CD4-positive, alpha-beta memory T cell (primary cell): ENCODE measurements around the gene WDFY2. TPM values are rescaled to one million over a fixed set of nuclear protein-coding genes. Genes with fewer than 3 reads are reported as not detected.

Experiments
- CTCF ChIA-PET: fragments of 350-600 bp; sonication (Branson Sonifier 250); formaldehyde crosslinking; loops from one replicate; lab custom pipeline; 2021; ENCODE audit warnings: inconsistent platforms; ENCODE audit not compliant: partially characterized antibody; lab: Charles Lee
- POLR2A ChIA-PET: fragments of 350-600 bp; sonication (Branson Sonifier 250); formaldehyde crosslinking; loops from one replicate; lab custom pipeline; 2021; ENCODE audit not compliant: partially characterized antibody; lab: Charles Lee
- DNase-seq, 5 donors: peaks; one replicate each; pipeline versions ENCODE4 v3.0.0 to v3.0.0-alpha.2; 2020 to 2022; ENCODE audit warnings: mixed read lengths in 1 of 5
- H3K27ac ChIP-seq: one replicate; pipeline ENCODE4 v1.7.0; 2013; ENCODE audit warnings: low read depth, low read length
- H3K27me3 ChIP-seq: 2 replicates; pipeline ENCODE4 v1.7.0; 2013; ENCODE audit warnings: mild to moderate bottlenecking, low read length, moderate library complexity; ENCODE audit not compliant: insufficient read depth
- H3K36me3 ChIP-seq: 2 replicates; pipeline ENCODE4 v1.7.0; 2013; ENCODE audit warnings: mild to moderate bottlenecking, low read length, moderate library complexity; ENCODE audit not compliant: insufficient read depth
- H3K4me1 ChIP-seq: 2 replicates; pipeline ENCODE4 v1.7.0; 2013; ENCODE audit warnings: mild to moderate bottlenecking, low read length, moderate library complexity; ENCODE audit not compliant: insufficient read depth
- H3K4me3 ChIP-seq, 2 donors: one replicate each; pipeline ENCODE4 v1.7.0; 2013; ENCODE audit warnings: low read length in 2 of 2, mild to moderate bottlenecking in 1 of 2
- H3K9me3 ChIP-seq, 2 donors: one replicate each; pipeline ENCODE4 v1.7.0; 2013; ENCODE audit warnings: low read length in 2 of 2, control low read depth in 1 of 2; ENCODE audit not compliant: control insufficient read depth in 1 of 2
- H3K27ac Mint-ChIP-seq, 7 donors: one replicate each; pipeline ENCODE4 v1.8.0; 2020 to 2021; ENCODE audit warnings: mixed read lengths in 7 of 7, mild to moderate bottlenecking in 6 of 7, inconsistent platforms in 3 of 7, moderate library complexity in 3 of 7
- H3K27me3 Mint-ChIP-seq, 2 donors: one replicate each; pipeline ENCODE4 v1.8.0; 2020 to 2021; ENCODE audit warnings: mixed read lengths in 2 of 2
- H3K36me3 Mint-ChIP-seq, 2 donors: one replicate each; pipeline ENCODE4 v1.8.0; 2020 to 2021; ENCODE audit warnings: mixed read lengths in 2 of 2, inconsistent platforms in 1 of 2, mild to moderate bottlenecking in 1 of 2
- H3K4me1 Mint-ChIP-seq, 4 donors: one replicate each; pipeline ENCODE4 v1.8.0; 2020 to 2021; ENCODE audit warnings: mixed read lengths in 4 of 4, mild to moderate bottlenecking in 1 of 4
- H3K4me3 Mint-ChIP-seq, 8 donors: one replicate each; pipeline ENCODE4 v1.8.0; 2020 to 2021; ENCODE audit warnings: mixed read lengths in 8 of 8, mild to moderate bottlenecking in 7 of 8, moderate library complexity in 6 of 8, inconsistent platforms in 3 of 8
- H3K9me3 Mint-ChIP-seq, 8 donors: one replicate each; pipeline ENCODE4 v1.8.0; 2020 to 2021; ENCODE audit warnings: mixed read lengths in 8 of 8, mild to moderate bottlenecking in 5 of 8, inconsistent platforms in 3 of 8, moderate library complexity in 1 of 8
- intact Hi-C: fragments of 100-400 bp; cut with micrococcal nuclease; formaldehyde crosslinking; loops from one replicate; pipeline ENCODE4 v1.15.1; 2023
- polyA plus RNA-seq, 2 donors: library from polyadenylated mRNA; unstranded; fragments of 300-500 nt; fragmentation: Illumina TruSeq; gene quantifications; one replicate each; pipeline ENCODE4 v1.2.3, GENCODE V29; 2021
- total RNA-seq, 2 experiments: library from RNA; stranded (reverse); gene quantifications; one replicate each; pipeline ENCODE4 v1.2.3, GENCODE V29; 2021

Gene WDFY2
- total and polyA plus RNA-seq, 4 experiments from 2014 or later = 3.8 to 21.8 (median 14.5) TPM

GRCh38 chr13:51553531-51553930 is 30.7 kb upstream of the WDFY2 start:
- H3K4me3 Mint-ChIP-seq = no peak overlapping the region
- no peak for DNase-seq
- Histone ChIP-seq H3K4me1 (no peaks in the 10 kb centered on the region), H3K27me3 (no peaks in the 10 kb centered on the region), H3K36me3 (no peaks in the 10 kb centered on the region), H3K9me3 (no peaks in the 10 kb centered on the region), H3K27ac (no peak overlapping the region), H3K4me3 (no peak overlapping the region)
- POLR2A ChIA-PET = no interaction called here
- H3K9me3 Mint-ChIP-seq = peaks cover 0 to 2% (median 0%) of the 10 kb centered on the region in 8 donors
- H3K4me1 Mint-ChIP-seq = no peaks in the 10 kb centered on the region
- no peaks in the 10 kb centered on the region for H3K36me3 Mint-ChIP-seq
- H3K27me3 Mint-ChIP-seq = peaks cover 0 to 4% of the 10 kb centered on the region in 2 donors
- CTCF ChIA-PET = no interaction called here
- intact Hi-C loops = no loop called here
- no peak overlapping the region for H3K27ac Mint-ChIP-seq

- peaks cover 0 to 2% (median 0%) of the 10 kb centered on the region in 8 donors for H3K9me3 Mint-ChIP-seq
- intact Hi-C loops = no loop called here
- no peaks in the 10 kb centered on the region for H3K4me1 ChIP-seq
- no peaks in the 10 kb centered on the region for H3K27me3 ChIP-seq
- H3K36me3 ChIP-seq = no peaks in the 10 kb centered on the region
- no peak for DNase-seq
- H3K4me3 ChIP-seq = no peak overlapping the region
- no peak overlapping the region for H3K27ac ChIP-seq
- no peaks in the 10 kb centered on the region for H3K36me3 Mint-ChIP-seq
- POLR2A ChIA-PET = no interaction called here
- no peaks in the 10 kb centered on the region for H3K9me3 ChIP-seq
- peaks cover 5 to 20% (median 10%) of the 10 kb centered on the region in 4 donors for H3K4me1 Mint-ChIP-seq
- no peak overlapping the region for H3K27ac Mint-ChIP-seq
- CTCF ChIA-PET = no interaction called here
- H3K4me3 Mint-ChIP-seq = no peak overlapping the region
- H3K27me3 Mint-ChIP-seq = peaks cover 3 to 4% of the 10 kb centered on the region in 2 donors
Measured at GRCh38 chr13:51556740-51557139, 27.5 kb upstream of the WDFY2 start.

- H3K27ac Mint-ChIP-seq = no peak overlapping the region
- no peaks in the 10 kb centered on the region for H3K36me3 Mint-ChIP-seq
- H3K36me3 ChIP-seq = no peaks in the 10 kb centered on the region
- H3K27me3 ChIP-seq = no peaks in the 10 kb centered on the region
- H3K4me1 ChIP-seq = peaks cover 6% of the 10 kb centered on the region
- CTCF ChIA-PET = no interaction called here
- peaks cover 3 to 4% of the 10 kb centered on the region in 2 donors for H3K27me3 Mint-ChIP-seq
- intact Hi-C loops = no loop called here
- no peak for DNase-seq
- H3K27ac ChIP-seq = no peak overlapping the region
- POLR2A ChIA-PET = no interaction called here
- peaks cover 0 to 2% (median 0%) of the 10 kb centered on the region in 8 donors for H3K9me3 Mint-ChIP-seq
- H3K4me3 ChIP-seq = no peak overlapping the region
- H3K9me3 ChIP-seq = no peaks in the 10 kb centered on the region
- no peak overlapping the region for H3K4me3 Mint-ChIP-seq
- peaks cover 5 to 24% (median 15%) of the 10 kb centered on the region in 4 donors for H3K4me1 Mint-ChIP-seq
Measured at GRCh38 chr13:51557438-51557837, 26.8 kb upstream of the WDFY2 start.

- Mint-ChIP-seq H3K36me3 (no peaks in the 10 kb centered on the region), H3K4me1 (peaks cover 5 to 24% (median 17%) of the 10 kb centered on the region in 4 donors), H3K27ac (no peak overlapping the region), H3K27me3 (peaks cover 4 to 5% of the 10 kb centered on the region in 2 donors), H3K4me3 (no peak overlapping the region), H3K9me3 (peaks cover 0 to 2% (median 0%) of the 10 kb centered on the region in 8 donors)
- Histone ChIP-seq H3K9me3 (no peaks in the 10 kb centered on the region), H3K36me3 (no peaks in the 10 kb centered on the region), H3K27me3 (no peaks in the 10 kb centered on the region), H3K4me1 (peaks cover 7% of the 10 kb centered on the region), H3K27ac (no peak overlapping the region), H3K4me3 (no peak overlapping the region)
- intact Hi-C loops = no loop called here
- no peak for DNase-seq
- POLR2A ChIA-PET = no interaction called here
- CTCF ChIA-PET = no interaction called here
Measured at GRCh38 chr13:51557875-51558612, 26.2 kb upstream of the WDFY2 start.

- no peak overlapping the region for H3K4me3 Mint-ChIP-seq
- H3K27me3 Mint-ChIP-seq = peaks cover 4 to 8% of the 10 kb centered on the region in 2 donors
- peaks cover 7% of the 10 kb centered on the region for H3K4me1 ChIP-seq
- H3K36me3 Mint-ChIP-seq = no peaks in the 10 kb centered on the region
- POLR2A ChIA-PET = no interaction called here
- no peak overlapping the region for H3K27ac ChIP-seq
- H3K4me1 Mint-ChIP-seq = peaks cover 5 to 24% (median 17%) of the 10 kb centered on the region in 4 donors
- H3K27ac Mint-ChIP-seq = no peak overlapping the region
- no peak for DNase-seq
- H3K9me3 Mint-ChIP-seq = peaks cover 0 to 2% (median 0%) of the 10 kb centered on the region in 8 donors
- CTCF ChIA-PET = interaction anchor here (0.6 kb wide), 1 partner anchor 273 kb away, joined by 3 read pairs; no protein-coding TSS in a partner anchor
- no peaks in the 10 kb centered on the region for H3K36me3 ChIP-seq
- no peaks in the 10 kb centered on the region for H3K9me3 ChIP-seq
- no peaks in the 10 kb centered on the region for H3K27me3 ChIP-seq
- H3K4me3 ChIP-seq = no peak overlapping the region
- intact Hi-C loops = no loop called here
Measured at GRCh38 chr13:51559946-51560735, 24.1 kb upstream of the WDFY2 start.

GRCh38 chr13:51562011-51562671 is 22.1 kb upstream of the WDFY2 start:
- H3K27ac ChIP-seq = no peak overlapping the region
- peak overlapping the region in 3 of 8 donors; percentile 27 to 62 (median 31) for H3K4me3 Mint-ChIP-seq

GRCh38 chr13:51564252-51564651 is 20.0 kb upstream of the WDFY2 start:
- no peaks in the 10 kb centered on the region for H3K36me3 ChIP-seq
- peaks cover 5 to 24% (median 17%) of the 10 kb centered on the region in 4 donors for H3K4me1 Mint-ChIP-seq
- H3K27me3 Mint-ChIP-seq = peaks cover 0 to 5% of the 10 kb centered on the region in 2 donors
- no peak for DNase-seq
- CTCF ChIA-PET = no interaction called here
- H3K27ac Mint-ChIP-seq = no peak overlapping the region
- H3K36me3 Mint-ChIP-seq = no peaks in the 10 kb centered on the region
- peaks cover 7% of the 10 kb centered on the region for H3K4me1 ChIP-seq
- H3K9me3 Mint-ChIP-seq = peaks cover 0 to 5% (median 0%) of the 10 kb centered on the region in 8 donors
- no peak overlapping the region for H3K4me3 ChIP-seq
- H3K27ac ChIP-seq = no peak overlapping the region
- no peaks in the 10 kb centered on the region for H3K9me3 ChIP-seq
- intact Hi-C loops = no loop called here
- POLR2A ChIA-PET = no interaction called here
- H3K27me3 ChIP-seq = no peaks in the 10 kb centered on the region
- no peak overlapping the region for H3K4me3 Mint-ChIP-seq

More at GRCh38 chr13:51562011-51562671, 22.1 kb upstream of the WDFY2 start:
- ChIA-PET POLR2A (interaction anchor here (0.6 kb wide), 1 partner anchor 108 kb away, joined by 3 read pairs; no protein-coding TSS in a partner anchor), CTCF (no interaction called here)
- intact Hi-C loops = no loop called here
- H3K36me3 Mint-ChIP-seq = no peaks in the 10 kb centered on the region
- Histone ChIP-seq H3K4me3 (no peak overlapping the region), H3K36me3 (no peaks in the 10 kb centered on the region), H3K27me3 (no peaks in the 10 kb centered on the region), H3K9me3 (no peaks in the 10 kb centered on the region), H3K4me1 (peaks cover 7% of the 10 kb centered on the region)
- H3K4me1 Mint-ChIP-seq = peaks cover 5 to 24% (median 17%) of the 10 kb centered on the region in 4 donors
- peak overlapping the region in 3 of 7 donors; percentile 2 to 53 (median 24) for H3K27ac Mint-ChIP-seq
- peaks cover 4 to 8% of the 10 kb centered on the region in 2 donors for H3K27me3 Mint-ChIP-seq
- DNase-seq = no peak
- H3K9me3 Mint-ChIP-seq = peaks cover 0 to 2% (median 0%) of the 10 kb centered on the region in 8 donors
